Activated CD4-positive, alpha-beta T cell treated with anti-CD3 and anti-CD28 coated beads for 4 hours (primary cell): ENCODE results near the gene NAGLU.

Experiments used
- DNase-seq, 2 donors: peaks; one replicate each; pipeline ENCODE4 v3.0.0-alpha.2; 2020

The NAGLU gene

GRCh38 chr17:42565523-42566214, 29.6 kb downstream of the NAGLU start:
- DNase-seq: no peak

- DNase-seq: no peak
Measured at GRCh38 chr17:42566215-42566882, 30.3 kb downstream of the NAGLU start.

GRCh38 chr17:42566883-42567573, 31.0 kb downstream of the NAGLU start, which contains the start of gene MLX:
Gene MLX, plus strand, starts transcription at chr17:42567100. Its CDS starts 25 bp downstream, at chr17:42567125.
- peak; percentile 85 to 93 for DNase-seq

- DNase-seq: no peak
Measured at GRCh38 chr17:42568341-42569111, 32.5 kb downstream of the NAGLU start.

GRCh38 chr17:42571435-42572225, 35.6 kb downstream of the NAGLU start:
- DNase-seq: no peak

GRCh38 chr17:42573095-42573494, 37.1 kb downstream of the NAGLU start:
- no peak for DNase-seq

GRCh38 chr17:42574463-42574862, 38.4 kb downstream of the NAGLU start:
- no peak for DNase-seq

- no peak for DNase-seq
Measured at GRCh38 chr17:42577140-42577531, 41.1 kb downstream of the NAGLU start.

GRCh38 chr17:42577532-42578281, 41.7 kb downstream of the NAGLU start, which contains the start of gene PSMC3IP:
Gene PSMC3IP, minus strand, starts transcription at chr17:42577729. Its CDS starts 43 bp downstream, at chr17:42577686.
- DNase-seq: peak; percentile 88 to 90

GRCh38 chr17:42578282-42578869, 42.3 kb downstream of the NAGLU start:
- DNase-seq: peak; percentile 61 to 72

GRCh38 chr17:42579794-42580551, 43.9 kb downstream of the NAGLU start:
- no peak for DNase-seq

- DNase-seq: no peak
Measured at GRCh38 chr17:42581744-42582270, 45.8 kb downstream of the NAGLU start.

GRCh38 chr17:42584880-42585279, 48.8 kb downstream of the NAGLU start:
- DNase-seq: no peak

- DNase-seq: no peak
Measured at GRCh38 chr17:42585353-42585752, 49.3 kb downstream of the NAGLU start.

GRCh38 chr17:42586514-42587230, 50.6 kb downstream of the NAGLU start:
- DNase-seq: no peak

GRCh38 chr17:42590886-42591285, 54.8 kb downstream of the NAGLU start:
- no peak for DNase-seq

- DNase-seq: no peak
Measured at GRCh38 chr17:42591411-42591810, 55.4 kb downstream of the NAGLU start.
